CD4-positive, alpha-beta T cell treated with Interferon gamma for 1 hour (primary cell): ENCODE measurements around the gene CSAD.

Source experiments
- DNase-seq: peaks from one replicate; pipeline ENCODE4 v3.0.0-alpha.2; 2020

Gene CSAD, protein sequence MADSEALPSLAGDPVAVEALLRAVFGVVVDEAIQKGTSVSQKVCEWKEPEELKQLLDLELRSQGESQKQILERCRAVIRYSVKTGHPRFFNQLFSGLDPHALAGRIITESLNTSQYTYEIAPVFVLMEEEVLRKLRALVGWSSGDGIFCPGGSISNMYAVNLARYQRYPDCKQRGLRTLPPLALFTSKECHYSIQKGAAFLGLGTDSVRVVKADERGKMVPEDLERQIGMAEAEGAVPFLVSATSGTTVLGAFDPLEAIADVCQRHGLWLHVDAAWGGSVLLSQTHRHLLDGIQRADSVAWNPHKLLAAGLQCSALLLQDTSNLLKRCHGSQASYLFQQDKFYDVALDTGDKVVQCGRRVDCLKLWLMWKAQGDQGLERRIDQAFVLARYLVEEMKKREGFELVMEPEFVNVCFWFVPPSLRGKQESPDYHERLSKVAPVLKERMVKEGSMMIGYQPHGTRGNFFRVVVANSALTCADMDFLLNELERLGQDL

DNA sequence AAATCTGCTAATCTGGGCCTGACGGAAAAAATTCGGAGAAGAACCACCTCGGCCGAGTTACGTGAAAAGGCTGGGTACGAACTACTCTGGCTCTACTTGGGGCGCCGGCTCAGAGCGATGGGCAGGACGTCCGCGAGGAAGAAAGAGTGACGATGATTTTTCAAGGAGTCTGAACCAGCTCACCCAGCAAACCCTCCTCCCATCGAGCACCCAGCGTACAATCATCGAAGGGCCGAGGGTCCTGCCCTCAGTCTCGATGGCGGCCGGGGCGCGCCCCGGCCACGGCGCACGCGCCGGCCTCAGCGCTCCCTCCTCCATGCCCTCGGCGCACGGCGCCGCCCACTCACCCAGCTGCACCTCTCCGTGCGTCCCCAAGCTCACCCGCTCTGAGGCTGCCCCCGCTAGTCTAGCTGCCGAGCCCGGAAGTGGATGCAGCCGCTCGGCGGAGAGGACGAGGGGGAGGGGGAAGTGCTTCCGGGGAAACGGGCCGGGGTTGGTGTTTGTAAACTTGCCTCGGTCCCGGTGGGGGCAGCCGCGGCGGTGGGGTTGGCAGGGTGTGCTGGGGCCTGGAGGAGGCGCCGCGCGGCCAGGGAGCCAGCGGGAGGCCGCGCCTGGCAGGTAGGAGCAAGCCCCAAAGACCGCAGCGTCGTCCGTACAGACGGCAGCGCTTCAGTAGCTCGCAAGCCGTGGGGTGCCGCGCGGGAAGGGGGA lies at the start of gene CSAD, which contains the start of gene ZNF740:
CSAD (minus strand) TSS at position 706 of the 711 bp plus-strand sequence. CDS start 7,455 bp downstream, outside the sequence.
ZNF740 (plus strand) TSS at position 503 of the 711 bp plus-strand sequence. CDS start 1,262 bp downstream, outside the sequence.
- peak; percentile 99 for DNase-seq

DNA sequence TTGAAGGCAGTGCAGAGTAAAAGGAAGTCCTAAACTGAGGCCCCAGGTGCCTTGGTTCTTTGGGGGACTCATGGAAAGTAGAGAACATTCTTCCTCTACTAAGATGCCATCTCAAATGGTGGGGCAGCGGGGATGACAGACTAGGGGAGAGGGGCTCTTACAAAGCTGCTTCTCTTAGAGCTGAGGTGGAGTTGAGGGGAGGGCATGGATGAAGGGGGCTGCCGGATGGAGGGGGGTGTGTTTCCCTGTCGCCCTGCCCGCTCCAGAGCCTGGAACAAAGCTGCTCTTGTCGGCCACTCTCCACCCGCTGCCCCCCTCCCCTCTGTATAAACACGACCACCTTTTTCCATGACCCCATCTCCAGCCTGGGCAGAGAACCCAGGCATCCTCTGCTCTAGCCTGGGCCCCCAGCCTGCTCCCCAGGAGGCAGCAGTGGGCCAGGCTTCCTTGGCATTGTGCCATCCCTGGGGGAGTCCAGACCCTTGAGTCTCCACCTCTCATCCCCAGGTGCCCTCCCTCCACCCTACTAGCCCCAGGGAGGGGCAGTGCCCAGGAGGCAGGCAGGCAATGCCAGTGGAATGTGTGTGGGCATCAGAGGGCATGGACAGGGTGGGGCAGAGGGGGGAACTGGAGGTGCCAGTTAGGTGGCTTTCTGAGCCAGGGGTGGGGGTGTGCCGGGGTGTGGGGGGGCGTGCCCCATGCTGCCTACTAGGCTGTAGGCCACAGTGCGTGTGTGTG lies 49.6 kb upstream of the CSAD start:
- no peak for DNase-seq

DNA sequence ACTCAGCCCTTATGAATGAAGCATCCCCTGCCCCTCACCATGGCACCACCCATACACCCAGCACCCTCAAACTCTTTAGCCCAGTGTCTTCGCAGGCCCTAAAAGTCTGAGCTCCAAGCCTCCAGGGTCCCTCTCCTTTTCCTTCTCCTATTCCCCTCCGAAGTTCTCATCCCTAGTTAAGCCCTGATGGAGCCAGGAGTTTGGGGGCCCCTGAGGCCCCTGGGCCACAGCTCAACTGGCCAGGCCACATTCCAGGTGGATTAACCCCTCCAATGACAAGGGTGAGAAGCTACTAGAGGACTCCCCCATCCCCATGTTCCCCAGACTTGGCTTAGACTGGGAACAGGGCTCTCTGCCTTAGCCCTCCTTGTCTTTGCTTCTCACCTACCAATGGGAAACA lies 48.7 kb upstream of the CSAD start:
- no peak for DNase-seq

DNA sequence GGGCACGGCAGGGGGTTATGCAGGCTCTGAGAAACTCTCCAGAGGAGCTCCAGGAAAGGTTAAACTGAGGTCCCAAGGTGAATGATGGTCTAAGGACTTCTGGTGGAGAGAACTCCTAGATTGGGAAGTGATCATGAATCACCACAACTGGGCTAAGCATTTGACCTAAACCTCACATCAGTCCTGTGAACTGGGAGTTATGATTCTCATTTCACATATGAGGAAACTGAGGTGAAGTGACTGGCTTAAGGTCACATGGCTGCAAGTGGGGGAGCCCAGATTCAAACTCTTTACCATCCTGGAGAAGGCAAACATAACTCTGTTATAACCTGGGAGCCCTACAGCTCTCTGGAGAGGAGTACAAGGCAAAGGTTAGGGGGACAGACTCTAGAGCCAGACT lies 47.1 kb upstream of the CSAD start:
- DNase-seq = no peak

DNA sequence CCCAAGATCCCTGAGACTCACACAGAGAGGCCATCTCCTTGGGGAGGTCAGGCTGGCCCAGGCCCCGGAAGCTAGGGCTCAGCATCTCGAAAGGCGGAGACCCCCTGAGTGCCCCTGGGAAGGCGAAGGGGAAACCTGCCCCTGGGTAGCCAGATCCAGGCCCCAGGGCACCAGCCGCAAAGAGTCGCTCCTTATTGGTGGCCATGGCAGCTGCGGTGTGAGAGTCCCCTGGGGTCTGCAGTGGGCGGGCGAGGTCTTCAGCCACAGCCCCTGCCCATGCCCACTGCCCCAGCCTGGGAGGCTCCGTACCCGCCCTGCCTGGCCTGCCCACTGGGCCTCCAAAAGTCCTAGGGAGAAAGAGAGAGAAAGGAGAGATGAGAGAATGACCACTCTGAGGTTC lies 46.6 kb upstream of the CSAD start:
- DNase-seq = no peak

- no peak for DNase-seq
Measured at GRCh38 chr12:53226815-53227214, 46.1 kb upstream of the CSAD start.

DNA sequence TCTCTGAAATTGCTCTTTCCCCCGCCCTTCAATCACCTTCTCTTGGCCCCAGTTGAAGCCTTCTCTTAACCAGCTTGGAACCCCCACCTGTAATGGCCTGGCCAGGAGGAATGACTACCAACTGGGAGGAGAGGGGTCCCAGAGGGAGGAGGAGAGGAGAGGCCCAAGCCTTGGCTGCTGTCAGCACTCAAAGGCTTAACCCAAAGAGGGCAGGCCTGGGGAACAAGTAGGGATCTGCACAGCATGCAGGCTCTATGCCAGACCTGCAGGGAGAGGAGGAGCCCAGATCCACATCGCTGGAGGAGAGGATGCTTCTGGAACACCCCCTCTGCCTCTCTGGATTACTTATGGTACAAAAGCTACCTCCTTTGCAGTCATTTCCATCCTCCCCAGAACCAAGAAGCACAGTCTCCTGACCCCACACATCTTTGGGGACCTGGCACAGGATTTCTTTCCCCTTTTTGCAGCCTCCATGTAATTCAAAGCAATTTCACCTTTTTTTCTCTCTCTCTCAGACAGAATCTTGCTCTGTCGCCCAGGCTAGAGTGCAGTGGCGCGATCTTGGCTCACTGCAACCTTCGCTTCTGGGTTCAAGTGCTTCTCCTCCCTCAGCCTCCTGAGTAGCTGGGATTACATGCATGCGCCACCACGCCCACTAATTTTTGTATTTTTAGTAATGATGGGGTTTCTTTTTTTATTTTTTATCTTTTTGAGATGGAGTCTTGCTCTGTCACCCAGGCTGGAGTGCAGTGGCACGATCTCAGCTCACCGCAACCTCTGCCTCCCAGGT lies 45.1 kb upstream of the CSAD start:
- DNase-seq = no peak

- no peak for DNase-seq
Measured at GRCh38 chr12:53224897-53225634, 44.3 kb upstream of the CSAD start.

DNA sequence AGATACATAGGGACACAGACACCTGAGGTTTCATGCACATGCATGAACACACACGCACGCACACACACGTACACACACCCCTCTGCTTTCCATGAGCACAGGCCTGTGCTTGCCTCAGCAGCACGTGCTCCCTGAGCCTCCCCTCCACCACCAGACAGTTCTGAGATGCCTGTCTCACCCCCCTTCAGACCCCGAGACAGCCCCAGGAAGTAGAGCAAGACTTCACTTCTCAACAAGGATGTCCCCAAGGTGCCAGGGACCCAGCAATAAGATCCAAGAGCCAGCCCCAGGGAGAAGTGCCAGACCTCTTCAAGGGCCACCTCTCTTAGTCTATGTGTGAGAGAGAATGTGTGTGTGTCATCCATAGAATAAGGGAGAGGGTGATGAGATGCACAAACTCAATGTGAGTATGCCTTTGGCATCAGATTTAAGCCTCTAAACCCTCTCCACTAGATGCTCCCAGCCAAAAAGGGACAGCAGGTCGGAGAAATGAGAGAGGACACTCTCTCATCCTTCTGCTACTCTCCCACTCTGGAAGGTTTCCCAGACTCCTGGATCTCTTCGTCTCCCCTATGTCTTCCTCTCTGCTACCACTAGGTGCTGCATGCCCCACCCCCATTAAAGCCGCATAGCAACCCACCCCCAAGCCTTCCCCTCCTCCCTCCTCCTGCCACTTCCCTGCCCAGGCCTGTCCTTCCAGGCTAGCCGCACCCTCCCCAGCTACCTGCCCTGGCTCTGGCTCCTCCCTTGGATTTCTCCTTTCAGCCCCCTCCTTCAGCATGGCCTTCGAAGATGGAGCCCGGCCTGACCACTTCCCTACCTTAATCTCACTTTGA lies 43.6 kb upstream of the CSAD start:
- DNase-seq = no peak

- DNase-seq = no peak
Measured at GRCh38 chr12:53223389-53224060, 42.8 kb upstream of the CSAD start.

- no peak for DNase-seq
Measured at GRCh38 chr12:53222806-53223261, 42.1 kb upstream of the CSAD start.

- no peak for DNase-seq
Measured at GRCh38 chr12:53222170-53222721, 41.5 kb upstream of the CSAD start.

DNA sequence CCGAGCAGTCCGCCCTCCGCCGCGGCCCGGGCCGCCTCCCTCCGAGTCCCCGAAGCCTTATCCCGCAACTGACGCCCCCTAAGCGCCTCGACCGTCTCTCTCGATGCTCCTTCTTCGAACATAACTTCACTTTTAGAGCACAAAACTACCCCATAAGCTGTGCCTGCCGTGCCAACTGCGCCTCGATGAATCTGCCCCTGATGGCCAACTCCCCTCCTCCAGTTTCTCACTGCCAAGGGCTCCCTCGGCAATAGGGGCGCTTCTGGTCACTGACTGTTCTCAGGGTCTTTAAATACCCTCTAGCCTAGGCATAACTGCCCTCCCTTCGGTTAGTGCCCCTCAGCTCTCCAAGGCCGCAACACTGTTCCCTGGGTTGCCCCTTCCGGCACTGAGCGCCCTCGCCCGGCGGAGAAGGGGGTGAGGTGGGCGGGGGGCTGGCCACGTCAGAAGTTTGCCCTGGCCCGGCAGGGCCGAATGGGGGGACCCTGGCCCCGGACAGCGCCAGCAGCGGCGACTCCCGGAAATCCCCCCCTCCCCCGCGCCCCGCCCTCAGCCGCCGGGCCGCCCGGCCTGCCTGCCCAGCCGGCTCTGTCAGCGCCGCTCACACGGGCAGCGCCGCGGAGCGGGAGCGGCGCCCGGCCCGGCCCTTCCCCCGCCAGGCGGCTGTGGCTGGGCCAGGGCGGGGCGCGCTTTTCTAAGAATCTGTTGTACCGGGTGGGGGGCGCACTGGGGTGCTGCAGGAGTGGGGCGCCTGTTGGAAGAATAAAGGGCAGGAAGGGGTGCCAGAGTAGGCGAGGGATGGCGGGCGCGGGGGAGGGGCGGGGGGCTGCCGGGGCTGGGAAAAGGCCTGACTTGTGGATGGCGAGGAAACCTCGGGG lies 40.7 kb upstream of the CSAD start:
- DNase-seq = peak; percentile 60

GRCh38 chr12:53220694-53221202 lies 40.0 kb upstream of the CSAD start:
- DNase-seq = peak; percentile 84

DNA sequence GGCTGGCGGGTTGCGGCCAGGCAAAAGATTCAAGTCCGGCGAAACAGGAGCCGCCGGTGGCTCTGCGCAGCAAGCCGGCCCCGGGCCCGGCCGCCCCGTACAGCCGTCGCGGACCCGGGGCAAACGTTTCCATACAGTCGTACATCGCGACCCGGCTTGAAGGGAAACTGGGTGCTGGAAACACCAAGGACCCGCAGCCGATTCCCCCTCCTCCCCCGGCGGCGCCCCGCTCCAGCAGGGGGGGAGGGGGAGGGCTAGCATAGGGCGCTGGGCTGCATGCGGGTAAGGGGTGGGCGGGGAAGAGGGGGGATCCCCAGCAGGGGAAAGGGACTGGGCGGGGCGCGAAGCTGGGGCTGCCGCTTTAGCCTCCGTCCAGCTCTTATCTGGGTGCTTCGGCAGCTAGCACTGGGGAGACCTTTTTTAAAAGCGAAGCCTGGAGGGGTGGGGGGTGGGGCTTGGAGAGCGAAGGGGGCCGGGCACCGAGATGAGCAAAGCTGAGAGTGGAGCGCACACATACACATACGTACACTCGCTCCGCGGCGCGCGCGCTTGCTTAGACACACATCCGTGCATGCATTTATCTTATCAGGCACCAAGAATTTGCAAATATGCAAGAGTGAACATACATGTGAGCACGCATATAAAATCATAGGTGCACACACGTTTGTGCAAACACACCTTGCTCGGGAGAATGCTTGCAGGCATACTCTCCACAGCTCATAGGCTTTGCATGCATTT lies 39.4 kb upstream of the CSAD start:
- DNase-seq = peak; percentile 71

- DNase-seq = no peak
Measured at GRCh38 chr12:53219292-53219955, 38.7 kb upstream of the CSAD start.
